Endothelial cell of umbilical vein (primary cell): Measurements from ENCODE around the gene APOBEC3A. TPM values are rescaled to one million over a fixed set of nuclear protein-coding genes. Genes with fewer than 3 reads are reported as not detected.
A peak's percentile ranks its signal among the peaks of the same experiment; 100 is the strongest.

Source experiments
- BruUV-seq: library from RNA; stranded (reverse); fragments of 400-500 nt; replicated peaks from 2 replicates; lab custom pipeline; 2021; lab: Mats Ljungman, UMichigan
- CTCF ChIA-PET: fragments of 300-600, 350-600 bp; sonication (Branson Sonifier 250); formaldehyde crosslinking; loops from one replicate; lab custom pipeline; 2021; ENCODE audit warnings: antibody characterized with exemption, inconsistent platforms; lab: Charles Lee
- POLR2A ChIA-PET: fragments of 300-600, 350-600 bp; sonication (Branson Sonifier 250); formaldehyde crosslinking; loops from one replicate; lab custom pipeline; 2021; ENCODE audit warnings: antibody characterized with exemption, inconsistent platforms; lab: Charles Lee
- DNase-seq: peaks from one replicate; pipeline ENCODE4 v3.0.0-alpha.2; 2011; ENCODE audit warnings: low read depth, low spot score
- FAIRE-seq: peaks from 2 replicates; lab custom pipeline; 2011; peaks lifted over from hg19 to GRCh38; lab: Jason Lieb, UNC
- H2AFZ ChIP-seq: 2 replicates; pipeline ENCODE4 v1.6.0; 2012; ENCODE audit warnings: low read depth, low read length, control low read depth, inconsistent platforms
- H3K27ac ChIP-seq: 2 replicates; pipeline ENCODE4 v1.5.1; 2011; ENCODE audit warnings: low read depth, mild to moderate bottlenecking, control low read depth, low read length, moderate library complexity; ENCODE audit not compliant: insufficient read depth
- H3K27me3 ChIP-seq, 2 experiments: 2 replicates each; pipeline versions ENCODE4 v1.6.0 to v1.6.1; 2011; ENCODE audit warnings: low read length in 2 of 2, mixed read lengths in 1 of 2; ENCODE audit not compliant: control insufficient read depth in 2 of 2, insufficient read depth in 2 of 2
- H3K36me3 ChIP-seq, 2 experiments: 2 replicates in 1 of 2; 3 replicates in 1 of 2; pipeline ENCODE4 v1.5.1; 2011; ENCODE audit warnings: low read length in 2 of 2, mild to moderate bottlenecking in 1 of 2, moderate library complexity in 1 of 2; ENCODE audit not compliant: control insufficient read depth in 2 of 2, insufficient read depth in 2 of 2; ENCODE audit errors: extremely low read depth in 1 of 2
- H3K4me1 ChIP-seq: 3 replicates; pipeline ENCODE4 v1.5.1; 2011; ENCODE audit warnings: mild to moderate bottlenecking, low read length; ENCODE audit not compliant: control insufficient read depth, insufficient read depth; ENCODE audit errors: extremely low read depth
- H3K4me2 ChIP-seq: 2 replicates; pipeline ENCODE4 v1.6.1; 2011; ENCODE audit warnings: low read length, control low read depth, mixed read lengths; ENCODE audit not compliant: insufficient read depth
- H3K4me3 ChIP-seq, 3 experiments: fragments of 200-600 bp in 1 of 3; sonication (generic), shearing (Covaris generic) in 1 of 3; replicated peaks in 1 of 3; 2 replicates each; pipeline ENCODE4 v1.5.1; 2011 to 2016; ENCODE audit warnings: control low read depth in 3 of 3, low read length in 3 of 3, mild to moderate bottlenecking in 2 of 3, inconsistent platforms in 1 of 3, low read depth in 1 of 3, moderate library complexity in 1 of 3; ENCODE audit not compliant: insufficient read depth in 1 of 3
- H3K79me2 ChIP-seq: 2 replicates; pipeline ENCODE4 v1.6.0; 2012; ENCODE audit warnings: low read length, inconsistent platforms; ENCODE audit not compliant: control insufficient read depth, insufficient read depth
- H3K9ac ChIP-seq: replicated peaks from 2 replicates; pipeline ENCODE3; 2011; ENCODE audit warnings: low read length, control low read depth; ENCODE audit not compliant: insufficient read depth; ENCODE audit errors: extremely low read depth
- H3K9me1 ChIP-seq: replicated peaks from 3 replicates; pipeline ENCODE4 v1.6.0; 2011; ENCODE audit warnings: mild to moderate bottlenecking, low read length; ENCODE audit not compliant: control insufficient read depth, insufficient read depth; ENCODE audit errors: extremely low read depth
- H3K9me3 ChIP-seq: replicated peaks from 2 replicates; pipeline ENCODE4 v1.5.1; 2012; ENCODE audit warnings: low read length, inconsistent platforms; ENCODE audit not compliant: control insufficient read depth, insufficient read depth
- H4K20me1 ChIP-seq: replicated peaks from 2 replicates; pipeline ENCODE3; 2011; ENCODE audit warnings: mild to moderate bottlenecking, low read length; ENCODE audit not compliant: control insufficient read depth, insufficient read depth; ENCODE audit errors: extremely low read depth
- EZH2 ChIP-seq: IDR thresholded peaks from 2 replicates; pipeline ENCODE4 v1.6.1; 2012; ENCODE audit warnings: borderline replicate concordance, low read depth, mild to moderate bottlenecking, moderate library complexity, low read length, inconsistent platforms; ENCODE audit not compliant: severe bottlenecking
- FOS ChIP-seq: IDR thresholded peaks from 2 replicates; pipeline ENCODE4 v1.6.1; 2011; ENCODE audit warnings: mild to moderate bottlenecking, low read length, moderate library complexity, borderline replicate concordance; ENCODE audit not compliant: insufficient read depth
- GATA2 ChIP-seq: IDR thresholded peaks from 2 replicates; pipeline ENCODE4 v1.7.0; 2011; ENCODE audit warnings: low read depth, mild to moderate bottlenecking, moderate library complexity, mixed read lengths, low read length; ENCODE audit not compliant: insufficient read length, insufficient read depth
- JUN ChIP-seq: IDR thresholded peaks from 2 replicates; pipeline ENCODE4 v1.6.1; 2011; ENCODE audit warnings: borderline replicate concordance, low read depth; ENCODE audit not compliant: insufficient read length, insufficient read depth
- MYC ChIP-seq: IDR thresholded peaks from one replicate; pipeline ENCODE4 v1.6.1; 2011; ENCODE audit warnings: mild to moderate bottlenecking, low read depth, low read length
- POLR2A ChIP-seq: IDR thresholded peaks from 2 replicates; pipeline ENCODE4 v1.6.1; 2012; ENCODE audit warnings: low read depth, mild to moderate bottlenecking, control low read depth, low read length
- POLR2AphosphoS5 ChIP-seq: IDR thresholded peaks from 2 replicates; pipeline ENCODE4 v1.6.1; 2012; ENCODE audit warnings: low read depth, mild to moderate bottlenecking, control low read depth, low read length, moderate library complexity; ENCODE audit not compliant: insufficient read depth
- dilution Hi-C: fragments of 300-500 bp; cut with MboI; formaldehyde crosslinking; loops from one replicate; pipeline ENCODE4 v1.15.0; 2019; ENCODE audit warnings: low sequenced_read_pairs; ENCODE audit not compliant: extremely low pct_ligation_motif_present
- intact Hi-C: fragments of 100-400 bp; cut with micrococcal nuclease; formaldehyde crosslinking; loops from one replicate; pipeline ENCODE4 v1.10.0; 2022
- polyA plus RNA-seq, 4 experiments: library from polyadenylated mRNA; depleted of rRNA in 3 of 4; stranded (reverse) in 3 of 4; unstranded in 1 of 4; fragments of >200 nt; gene quantifications; 2 replicates each; pipeline versions ENCODE4 v1.2.1 to v1.2.3, GENCODE V29; 2011 to 2012; ENCODE audit warnings: missing spikeins in 1 of 4
- total RNA-seq: library from RNA; stranded (reverse); gene quantifications from 2 replicates; pipeline ENCODE4 v1.2.3, GENCODE V29; 2021
- TF ChIP-seq, protein P1 (sequence below), 2 donors: IDR thresholded peaks; 1 replicate in 1 of 2; 2 replicates in 1 of 2; pipeline ENCODE4 v1.5.1; 2011; ENCODE audit warnings: low read length in 2 of 2, mild to moderate bottlenecking in 2 of 2, moderate library complexity in 2 of 2, control low read depth in 1 of 2, inconsistent platforms in 1 of 2, low read depth in 1 of 2; ENCODE audit not compliant: insufficient read depth in 1 of 2; ENCODE audit errors: extremely low read depth in 1 of 2
- TF ChIP-seq, protein P2 (sequence below): IDR thresholded peaks from 2 replicates; pipeline ENCODE4 v1.6.1; 2011; ENCODE audit not compliant: insufficient read depth, insufficient read length

Gene APOBEC3A
- total and polyA plus RNA-seq, 2 donors (not counting 3 experiments of a cell fraction or from before 2014, with no cell fraction given): not detected

- dilution Hi-C loops (no loop called here), intact Hi-C loops (no loop called here)
- no peak overlapping the region for H3K9ac ChIP-seq
- ChIA-PET CTCF (no interaction called here), POLR2A (no interaction called here)
- peaks cover 3 to 6% of the 10 kb centered on the region in 2 experiments for H3K27me3 ChIP-seq
- no peak overlapping the region for H3K4me2 ChIP-seq
- H3K36me3 ChIP-seq: no peaks in the 10 kb centered on the region
- H3K4me1 ChIP-seq: no peaks in the 10 kb centered on the region
- H3K9me1 ChIP-seq: no peaks in the 10 kb centered on the region
- H3K4me3 ChIP-seq: no peak overlapping the region
- no peaks in the 10 kb centered on the region for H4K20me1 ChIP-seq
- DNase-seq (no peak), FAIRE-seq (no peak)
- no TSS peak for BruUV-seq
- no peak overlapping the region for H3K27ac ChIP-seq
- no peaks in the 10 kb centered on the region for H3K9me3 ChIP-seq
- TF ChIP-seq, protein P1, sequence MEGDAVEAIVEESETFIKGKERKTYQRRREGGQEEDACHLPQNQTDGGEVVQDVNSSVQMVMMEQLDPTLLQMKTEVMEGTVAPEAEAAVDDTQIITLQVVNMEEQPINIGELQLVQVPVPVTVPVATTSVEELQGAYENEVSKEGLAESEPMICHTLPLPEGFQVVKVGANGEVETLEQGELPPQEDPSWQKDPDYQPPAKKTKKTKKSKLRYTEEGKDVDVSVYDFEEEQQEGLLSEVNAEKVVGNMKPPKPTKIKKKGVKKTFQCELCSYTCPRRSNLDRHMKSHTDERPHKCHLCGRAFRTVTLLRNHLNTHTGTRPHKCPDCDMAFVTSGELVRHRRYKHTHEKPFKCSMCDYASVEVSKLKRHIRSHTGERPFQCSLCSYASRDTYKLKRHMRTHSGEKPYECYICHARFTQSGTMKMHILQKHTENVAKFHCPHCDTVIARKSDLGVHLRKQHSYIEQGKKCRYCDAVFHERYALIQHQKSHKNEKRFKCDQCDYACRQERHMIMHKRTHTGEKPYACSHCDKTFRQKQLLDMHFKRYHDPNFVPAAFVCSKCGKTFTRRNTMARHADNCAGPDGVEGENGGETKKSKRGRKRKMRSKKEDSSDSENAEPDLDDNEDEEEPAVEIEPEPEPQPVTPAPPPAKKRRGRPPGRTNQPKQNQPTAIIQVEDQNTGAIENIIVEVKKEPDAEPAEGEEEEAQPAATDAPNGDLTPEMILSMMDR (IDR thresholded peaks at IDR 0.05; ENCODE audit: extremely low read depth in 1 of 2, insufficient read depth in 1 of 2, low read depth in 1 of 2, low read length in 2 of 2): no peak
- TF ChIP-seq, protein P2, sequence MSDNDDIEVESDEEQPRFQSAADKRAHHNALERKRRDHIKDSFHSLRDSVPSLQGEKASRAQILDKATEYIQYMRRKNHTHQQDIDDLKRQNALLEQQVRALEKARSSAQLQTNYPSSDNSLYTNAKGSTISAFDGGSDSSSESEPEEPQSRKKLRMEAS: peak; percentile 31
- no peak overlapping the region for H2AFZ ChIP-seq
- no peaks in the 10 kb centered on the region for H3K79me2 ChIP-seq
These were observed 19.9 kb upstream of the APOBEC3A start for GRCh38 chr22:38937541-38937940.

DNA sequence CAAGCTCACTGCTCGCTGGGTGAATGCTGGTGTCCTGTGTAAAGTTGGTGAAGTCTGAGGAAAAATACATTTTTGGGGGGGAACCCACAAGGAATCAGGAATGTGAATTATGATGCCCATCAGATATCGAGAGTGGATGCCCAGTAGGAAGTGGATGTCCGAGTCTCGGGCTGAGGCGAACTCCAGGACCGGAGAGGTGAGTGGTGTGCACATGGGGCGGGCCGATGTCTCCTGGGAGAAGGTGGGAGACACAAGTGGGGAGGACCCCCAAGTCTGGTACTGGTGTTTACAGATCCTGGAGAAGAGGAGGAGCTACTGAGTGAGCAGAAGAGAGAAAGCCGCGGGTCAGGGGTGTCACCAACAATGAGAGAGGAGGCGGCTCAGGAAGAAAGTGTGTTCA is 19.2 kb upstream of the APOBEC3A start:
- H3K4me3 ChIP-seq: no peak overlapping the region
- H3K4me1 ChIP-seq: no peaks in the 10 kb centered on the region
- intact Hi-C loops: no loop called here
- H2AFZ ChIP-seq: no peak overlapping the region
- ChIA-PET CTCF (interaction anchor here (1.0 to 1.4 kb wide), 2 partner anchors 14 to 68 kb away, joined by 3 read pairs; no protein-coding TSS in a partner anchor), POLR2A (no interaction called here)
- H4K20me1 ChIP-seq: no peaks in the 10 kb centered on the region
- H3K4me2 ChIP-seq: no peak overlapping the region
- H3K27me3 ChIP-seq: peaks cover 2 to 3% of the 10 kb centered on the region in 2 experiments
- H3K9me3 ChIP-seq: no peaks in the 10 kb centered on the region
- FAIRE-seq: no peak
- dilution Hi-C loops: no loop called here
- DNase-seq: no peak
- H3K36me3 ChIP-seq: no peaks in the 10 kb centered on the region
- H3K27ac ChIP-seq: no peak overlapping the region
- no TSS peak for BruUV-seq
- no peak overlapping the region for H3K9ac ChIP-seq
- H3K9me1 ChIP-seq: no peaks in the 10 kb centered on the region
- no peaks in the 10 kb centered on the region for H3K79me2 ChIP-seq
- TF ChIP-seq POLR2AphosphoS5: no peak
- no peak for TF ChIP-seq GATA2
- TF ChIP-seq JUN: no peak
- TF ChIP-seq, protein P1 (IDR thresholded peaks at IDR 0.05; ENCODE audit: extremely low read depth in 1 of 2, insufficient read depth in 1 of 2, low read depth in 1 of 2, low read length in 2 of 2): no peak
- TF ChIP-seq FOS: no peak
- TF ChIP-seq, protein P2: no peak
- TF ChIP-seq MYC: no peak
- no peak for TF ChIP-seq POLR2A
- TF ChIP-seq EZH2: no peak
